HG02798 (cell line): ENCODE results near the gene HS6ST2.
A peak's percentile ranks its signal among the peaks of the same experiment; 100 is the strongest.

Experiments used
- ATAC-seq: cut with Tn5 transposase; IDR thresholded peaks from one replicate; pipeline ENCODE4 v1.9.1; 2021; ENCODE audit warnings: mild to moderate bottlenecking; ENCODE audit not compliant: unreplicated experiment, poor library complexity

Gene HS6ST2

GRCh38 chrX:132855780-132856341, 102.6 kb downstream of the HS6ST2 start:
- no peak for ATAC-seq

- no peak for ATAC-seq
Measured at GRCh38 chrX:132853040-132853439, 105.4 kb downstream of the HS6ST2 start.

- ATAC-seq = no peak
Measured at GRCh38 chrX:132848296-132848970, 110.0 kb downstream of the HS6ST2 start.

GRCh38 chrX:132843363-132843762, 115.1 kb downstream of the HS6ST2 start:
- no peak for ATAC-seq

GRCh38 chrX:132842460-132843238, 115.8 kb downstream of the HS6ST2 start:
- no peak for ATAC-seq

- ATAC-seq = no peak
Measured at GRCh38 chrX:132837967-132838366, 120.5 kb downstream of the HS6ST2 start.

GRCh38 chrX:132837126-132837525, 121.3 kb downstream of the HS6ST2 start:
- ATAC-seq = no peak

- ATAC-seq = no peak
Measured at GRCh38 chrX:132836471-132836870, 122.0 kb downstream of the HS6ST2 start.

- no peak for ATAC-seq
Measured at GRCh38 chrX:132834741-132835140, 123.7 kb downstream of the HS6ST2 start.

GRCh38 chrX:132834109-132834508, 124.3 kb downstream of the HS6ST2 start:
- ATAC-seq = no peak

- ATAC-seq = no peak
Measured at GRCh38 chrX:132833373-132833772, 125.1 kb downstream of the HS6ST2 start.

- no peak for ATAC-seq
Measured at GRCh38 chrX:132831336-132831973, 127.0 kb downstream of the HS6ST2 start.

GRCh38 chrX:132822634-132823012, 135.8 kb downstream of the HS6ST2 start:
- ATAC-seq = no peak

GRCh38 chrX:132821974-132822633, 136.3 kb downstream of the HS6ST2 start:
- peak; percentile 40 for ATAC-seq

- ATAC-seq = no peak
Measured at GRCh38 chrX:132820675-132821074, 137.8 kb downstream of the HS6ST2 start.

- no peak for ATAC-seq
Measured at GRCh38 chrX:132819711-132820264, 138.6 kb downstream of the HS6ST2 start.

- ATAC-seq = no peak
Measured at GRCh38 chrX:132818638-132819037, 139.8 kb downstream of the HS6ST2 start.

- no peak for ATAC-seq
Measured at GRCh38 chrX:132815643-132816042, 142.8 kb downstream of the HS6ST2 start.

GRCh38 chrX:132810964-132811712, 147.3 kb downstream of the HS6ST2 start:
- no peak for ATAC-seq

GRCh38 chrX:132810488-132810887, 147.9 kb downstream of the HS6ST2 start:
- ATAC-seq = no peak
